Measurements from ENCODE around the gene KAZN. TPM values are rescaled to one million over a fixed set of nuclear protein-coding genes. Genes with fewer than 3 reads are reported as not detected.
"Not testable (repeated sequence)": the region's sequence is repeated elsewhere in the genome, so short reads cannot be mapped to it uniquely, and the experiment has no call there.

KAZN gene
- total RNA-seq: 40.6 TPM

- no peak for DNase-seq (ENCODE audit: low spot score)
Measured at GRCh38 chr1:14598498-14599182, at the start of gene KAZN. Gene KAZN, plus strand, starts transcription at chr1:14598685.

GRCh38 chr1:14549897-14550620 is 48.4 kb upstream of the KAZN start:
- no peak for DNase-seq (ENCODE audit: low spot score)

- DNase-seq (ENCODE audit: low spot score): no peak
Measured at GRCh38 chr1:14551386-14551785, 47.1 kb upstream of the KAZN start.

GRCh38 chr1:14552246-14552965 is 46.1 kb upstream of the KAZN start:
- no peak for DNase-seq (ENCODE audit: low spot score)

GRCh38 chr1:14553711-14554110 is 44.8 kb upstream of the KAZN start:
- no peak for DNase-seq (ENCODE audit: low spot score)

GRCh38 chr1:14555091-14555490 is 43.4 kb upstream of the KAZN start:
- no peak for DNase-seq (ENCODE audit: low spot score)

- DNase-seq (ENCODE audit: low spot score): no peak
Measured at GRCh38 chr1:14561014-14561693, 37.3 kb upstream of the KAZN start.

GRCh38 chr1:14565090-14565489 is 33.4 kb upstream of the KAZN start:
- no peak for DNase-seq (ENCODE audit: low spot score)

GRCh38 chr1:14567056-14567455 is 31.4 kb upstream of the KAZN start:
- no peak for DNase-seq (ENCODE audit: low spot score)

- DNase-seq (ENCODE audit: low spot score): no peak
Measured at GRCh38 chr1:14567903-14568302, 30.6 kb upstream of the KAZN start.

- no peak for DNase-seq (ENCODE audit: low spot score)
Measured at GRCh38 chr1:14568716-14569355, 29.6 kb upstream of the KAZN start.

- no peak for DNase-seq (ENCODE audit: low spot score)
Measured at GRCh38 chr1:14570514-14570913, 28.0 kb upstream of the KAZN start.

GRCh38 chr1:14571810-14572767 is 26.4 kb upstream of the KAZN start:
- DNase-seq (ENCODE audit: low spot score): no peak

GRCh38 chr1:14572861-14573260 is 25.6 kb upstream of the KAZN start:
- no peak for DNase-seq (ENCODE audit: low spot score)

GRCh38 chr1:14576155-14576554 is 22.3 kb upstream of the KAZN start:
- DNase-seq (ENCODE audit: low spot score): no peak

- no peak for DNase-seq (ENCODE audit: low spot score)
Measured at GRCh38 chr1:14577261-14577660, 21.2 kb upstream of the KAZN start.

GRCh38 chr1:14578156-14578555 is 20.3 kb upstream of the KAZN start:
- DNase-seq (ENCODE audit: low spot score): no peak

GRCh38 chr1:14580295-14580694 is 18.2 kb upstream of the KAZN start:
- not testable (repeated sequence) for DNase-seq (ENCODE audit: low spot score)

- DNase-seq (ENCODE audit: low spot score): no peak
Measured at GRCh38 chr1:14580986-14581385, 17.5 kb upstream of the KAZN start.

- DNase-seq (ENCODE audit: low spot score): no peak
Measured at GRCh38 chr1:14583788-14584187, 14.7 kb upstream of the KAZN start.

GRCh38 chr1:14585728-14586127 is 12.8 kb upstream of the KAZN start:
- DNase-seq (ENCODE audit: low spot score): no peak

Measured in ureter (tissue), 1 donor.